ENCODE results near the gene FAM186B. TPM values are rescaled to one million over a fixed set of nuclear protein-coding genes. Genes with fewer than 3 reads are reported as not detected.

The FAM186B gene
- total RNA-seq, 1 experiment from 2014 or later, result 0.46 TPM

- H2AFZ ChIP-seq (ENCODE audit: low read length), result no peak overlapping the region
- H3K27ac Mint-ChIP-seq, result no peak overlapping the region
- no peak for TF ChIP-seq CTCF (conservative IDR thresholded peaks at IDR 0.05)
These were observed 42.6 kb downstream of the FAM186B start for GRCh38 chr12:49562831-49563230.

More at GRCh38 chr12:49562831-49563230, 42.6 kb downstream of the FAM186B start:
- Histone ChIP-seq H3T11ph (ENCODE audit: low read length) (no peak overlapping the region), H3K56ac (ENCODE audit: insufficient read length, low read depth, low read length) (no peak overlapping the region), H3K27me3 (ENCODE audit: insufficient read depth, low read length) (no peaks in the 10 kb centered on the region), H3K9ac (ENCODE audit: extremely low read depth, insufficient read length, low read length) (no peak overlapping the region), H4K5ac (ENCODE audit: insufficient read length, low read depth, low read length) (no peak overlapping the region), H2AK5ac (ENCODE audit: insufficient read length, low read length) (no peak overlapping the region), H3K4me2 (ENCODE audit: insufficient read depth, insufficient read length, low read length) (no peak overlapping the region), H3K23ac (ENCODE audit: insufficient read length, low read depth, low read length) (no peak overlapping the region), H2BK120ac (ENCODE audit: low read depth, low read length, poor library complexity, severe bottlenecking) (no peak overlapping the region), H4K8ac (replicated peaks; ENCODE audit: insufficient read length, low read depth, low read length) (no peak overlapping the region), H3K14ac (ENCODE audit: insufficient read depth, low read length) (no peak overlapping the region), H2BK5ac (ENCODE audit: insufficient read length, low read length) (no peak overlapping the region), H3K4me1 (ENCODE audit: insufficient read depth, low read length) (no peaks in the 10 kb centered on the region), H2BK15ac (ENCODE audit: low read depth, low read length) (no peak overlapping the region), H3K27ac (ENCODE audit: insufficient read length, low read depth, low read length) (no peak overlapping the region), H3K18ac (ENCODE audit: insufficient read length, low read depth, low read length) (no peak overlapping the region), H2BK12ac (ENCODE audit: insufficient read length, low read depth, low read length) (no peak overlapping the region), H3K9me3 (ENCODE audit: control insufficient read depth, low read depth, low read length) (no peaks in the 10 kb centered on the region), H3K23me2 (ENCODE audit: insufficient read length, low read depth, low read length, poor library complexity, severe bottlenecking) (peaks cover 6% of the 10 kb centered on the region), H3K4ac (ENCODE audit: low read depth, low read length) (no peak overlapping the region), H3K79me2 (ENCODE audit: insufficient read depth, low read length) (no peaks in the 10 kb centered on the region; the same call in 1 of the 2 replicates), H3K79me1 (ENCODE audit: insufficient read depth, low read depth, low read length, poor library complexity, severe bottlenecking) (peaks cover 3% of the 10 kb centered on the region), H4K91ac (ENCODE audit: insufficient read length, low read depth, low read length) (no peak overlapping the region), H2BK20ac (ENCODE audit: low read depth, low read length, poor library complexity, severe bottlenecking) (no peak overlapping the region), H4K20me1 (ENCODE audit: control insufficient read depth, insufficient read depth, insufficient read length) (no peaks in the 10 kb centered on the region)
- peaks cover 0 to under 1% of the 10 kb centered on the region in 2 experiments; a peak in 1 of 5 replicates for H3K9me3 Mint-ChIP-seq
- no peaks in the 10 kb centered on the region; the same call in 1 of the 2 replicates for H3K27me3 Mint-ChIP-seq (ENCODE audit: low read depth)
- no CpG with 5 or more reads among the region's 6 CpGs for WGBS (ENCODE audit: extremely low coverage, insufficient read length, low lambda C conversion rate)
- no peak for DNase-seq
- H3K4me1 Mint-ChIP-seq, result peaks cover 2 to 6% of the 10 kb centered on the region in 2 experiments; a peak in 3 of 4 replicates
- H3K4me3 Mint-ChIP-seq, result no peak overlapping the region
- peaks cover 27 to 70% (median 65%) of the 10 kb centered on the region in 3 experiments; a peak in 6 of 7 replicates for H3K36me3 Mint-ChIP-seq (ENCODE audit: insufficient read depth in 1 of 3, low read depth in 3 of 3)
